ENCODE measurements around the gene RBM20. TPM values are rescaled to one million over a fixed set of nuclear protein-coding genes. Genes with fewer than 3 reads are reported as not detected.
A peak's percentile ranks its signal among the peaks of the same experiment; 100 is the strongest.
"Not testable (repeated sequence)": the region's sequence is repeated elsewhere in the genome, so short reads cannot be mapped to it uniquely, and the experiment has no call there.

Gene RBM20
- total RNA-seq, 2 experiments from 2014 or later = 0.06 to 0.17 TPM

DNA sequence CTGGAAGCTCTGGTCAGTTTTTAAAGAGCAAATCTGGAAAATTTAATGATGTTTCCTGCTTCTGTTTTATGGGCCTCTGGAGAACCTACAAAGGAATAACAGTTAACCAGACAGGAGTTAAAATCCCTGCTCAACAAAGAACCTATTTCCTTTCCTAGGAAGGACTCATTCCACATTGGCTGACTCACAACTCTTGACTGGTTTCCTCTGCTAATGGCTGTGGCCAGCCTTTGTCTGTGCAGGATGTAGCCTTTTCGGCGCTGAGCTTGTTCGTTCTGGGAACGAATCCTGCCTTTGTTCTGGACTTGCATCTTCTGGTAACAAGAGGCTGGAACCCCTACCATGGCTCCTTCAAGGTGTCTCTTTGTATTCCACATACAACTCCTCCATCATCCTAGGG, 114.8 kb downstream of the RBM20 start:
- H3K27ac Mint-ChIP-seq = no peak overlapping the region
- no peak for DNase-seq
- no peak for ATAC-seq (ENCODE audit: low read depth)
- H3K36me3 Mint-ChIP-seq = peaks cover 7% of the 10 kb centered on the region
- POLR2A ChIA-PET = interaction anchor here (1.0 kb wide), 1 partner anchor 21 kb away, joined by 4 read pairs; no protein-coding TSS in a partner anchor
- H3K4me1 Mint-ChIP-seq = peaks cover 7% of the 10 kb centered on the region
- peaks cover 5% of the 10 kb centered on the region for H3K9me3 Mint-ChIP-seq
- no peaks in the 10 kb centered on the region for H3K27me3 Mint-ChIP-seq
- H3K4me3 Mint-ChIP-seq = no peak overlapping the region

- POLR2A ChIA-PET = no interaction called here
- H3K36me3 Mint-ChIP-seq = peaks cover 2% of the 10 kb centered on the region
- no peak overlapping the region for H3K4me3 Mint-ChIP-seq
- H3K27me3 Mint-ChIP-seq = no peaks in the 10 kb centered on the region
- H3K27ac Mint-ChIP-seq = no peak overlapping the region
- no peak for DNase-seq
- peaks cover 2% of the 10 kb centered on the region for H3K9me3 Mint-ChIP-seq
- peaks cover 7% of the 10 kb centered on the region for H3K4me1 Mint-ChIP-seq
- no peak for ATAC-seq (ENCODE audit: low read depth)
Observed at GRCh38 chr10:110759523-110759922, 115.4 kb downstream of the RBM20 start.

DNA sequence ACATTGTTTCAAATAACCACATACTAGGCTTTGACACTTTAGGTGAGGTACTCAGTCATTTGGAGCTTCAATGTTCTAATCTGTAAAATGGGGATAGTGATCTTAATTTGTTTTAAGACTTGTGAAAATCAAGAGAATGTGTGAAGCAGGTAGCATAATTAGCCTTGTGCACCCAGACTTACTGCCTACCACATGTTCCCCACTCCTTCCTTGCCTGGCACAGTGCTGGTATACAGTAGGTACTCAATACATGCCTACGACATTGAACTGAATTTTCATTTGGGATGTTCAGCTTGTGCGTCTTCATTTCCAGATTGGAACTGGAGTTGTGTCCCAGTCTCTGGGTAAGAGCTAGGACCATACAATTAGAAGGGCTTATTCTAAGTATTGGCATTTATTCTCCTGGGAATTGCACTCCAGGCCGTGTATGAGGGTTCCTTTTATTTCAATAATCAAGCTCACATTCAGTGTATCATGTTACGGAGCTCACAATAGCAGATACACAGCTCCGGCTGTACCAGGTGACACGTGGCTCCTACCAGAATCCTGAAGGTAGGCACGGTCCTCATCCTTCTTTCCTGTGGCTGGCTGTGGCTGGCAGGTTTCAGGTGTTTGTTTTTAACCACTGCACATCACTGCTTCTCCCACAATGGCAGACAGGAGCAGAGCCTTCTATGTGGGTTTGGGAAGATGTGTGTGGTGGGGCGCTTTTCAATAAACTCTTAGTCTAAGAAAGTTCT, 118.1 kb downstream of the RBM20 start:
- DNase-seq (no peak), ATAC-seq (ENCODE audit: low read depth) (no peak)
- H3K27ac Mint-ChIP-seq = no peak overlapping the region
- H3K27me3 Mint-ChIP-seq = no peaks in the 10 kb centered on the region
- no peak overlapping the region for H3K4me3 Mint-ChIP-seq
- no peaks in the 10 kb centered on the region for H3K9me3 Mint-ChIP-seq
- no peaks in the 10 kb centered on the region for H3K36me3 Mint-ChIP-seq
- POLR2A ChIA-PET = no interaction called here
- H3K4me1 Mint-ChIP-seq = peaks cover 4% of the 10 kb centered on the region

GRCh38 chr10:110762849-110763211, 118.7 kb downstream of the RBM20 start:
- no peak for DNase-seq

DNA sequence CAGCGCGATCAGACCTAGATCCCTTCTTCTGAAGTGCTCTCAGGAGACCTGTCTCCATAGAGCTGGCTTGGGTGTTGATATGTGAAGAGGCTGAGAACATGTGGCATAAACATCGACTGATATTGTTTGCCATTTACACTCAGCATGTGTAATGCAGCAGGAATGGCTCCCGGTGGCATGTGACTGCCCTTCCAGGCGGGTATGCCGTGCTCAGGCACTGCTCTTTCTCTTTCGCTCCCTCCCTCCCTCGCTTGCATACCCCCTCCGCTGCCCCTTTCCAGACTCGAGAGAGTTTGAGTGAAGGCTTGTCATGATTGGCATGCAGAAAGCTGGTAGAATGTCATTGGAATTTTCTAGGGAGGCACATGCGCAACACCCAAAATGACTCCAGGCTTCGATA, 120.2 kb downstream of the RBM20 start:
- H3K36me3 Mint-ChIP-seq = no peaks in the 10 kb centered on the region
- no peaks in the 10 kb centered on the region for H3K9me3 Mint-ChIP-seq
- no peak overlapping the region for H3K27ac Mint-ChIP-seq
- peaks cover 4% of the 10 kb centered on the region for H3K4me1 Mint-ChIP-seq
- no peaks in the 10 kb centered on the region for H3K27me3 Mint-ChIP-seq
- POLR2A ChIA-PET = no interaction called here
- no peak for ATAC-seq (ENCODE audit: low read depth)
- H3K4me3 Mint-ChIP-seq = no peak overlapping the region
- DNase-seq = no peak

More at GRCh38 chr10:110762849-110763211, 118.7 kb downstream of the RBM20 start:
- peaks cover 4% of the 10 kb centered on the region for H3K4me1 Mint-ChIP-seq
- H3K36me3 Mint-ChIP-seq = no peaks in the 10 kb centered on the region
- H3K4me3 Mint-ChIP-seq = no peak overlapping the region
- no peaks in the 10 kb centered on the region for H3K9me3 Mint-ChIP-seq
- POLR2A ChIA-PET = no interaction called here
- no peaks in the 10 kb centered on the region for H3K27me3 Mint-ChIP-seq
- no peak for ATAC-seq (ENCODE audit: low read depth)
- no peak overlapping the region for H3K27ac Mint-ChIP-seq

GRCh38 chr10:110764793-110765512, 120.8 kb downstream of the RBM20 start:
- ATAC-seq (ENCODE audit: low read depth) (no peak), DNase-seq (no peak)
- Mint-ChIP-seq H3K27me3 (no peaks in the 10 kb centered on the region), H3K36me3 (no peaks in the 10 kb centered on the region), H3K4me1 (peaks cover 4% of the 10 kb centered on the region), H3K4me3 (no peak overlapping the region), H3K27ac (no peak overlapping the region), H3K9me3 (no peaks in the 10 kb centered on the region)
- POLR2A ChIA-PET = no interaction called here

GRCh38 chr10:110765513-110766319, 121.6 kb downstream of the RBM20 start:
- ATAC-seq (ENCODE audit: low read depth) (no peak), DNase-seq (no peak)
- POLR2A ChIA-PET = no interaction called here
- no peaks in the 10 kb centered on the region for H3K36me3 Mint-ChIP-seq
- H3K27me3 Mint-ChIP-seq = no peaks in the 10 kb centered on the region
- H3K4me1 Mint-ChIP-seq = peaks cover 4% of the 10 kb centered on the region
- no peak overlapping the region for H3K4me3 Mint-ChIP-seq
- no peaks in the 10 kb centered on the region for H3K9me3 Mint-ChIP-seq
- no peak overlapping the region for H3K27ac Mint-ChIP-seq

DNA sequence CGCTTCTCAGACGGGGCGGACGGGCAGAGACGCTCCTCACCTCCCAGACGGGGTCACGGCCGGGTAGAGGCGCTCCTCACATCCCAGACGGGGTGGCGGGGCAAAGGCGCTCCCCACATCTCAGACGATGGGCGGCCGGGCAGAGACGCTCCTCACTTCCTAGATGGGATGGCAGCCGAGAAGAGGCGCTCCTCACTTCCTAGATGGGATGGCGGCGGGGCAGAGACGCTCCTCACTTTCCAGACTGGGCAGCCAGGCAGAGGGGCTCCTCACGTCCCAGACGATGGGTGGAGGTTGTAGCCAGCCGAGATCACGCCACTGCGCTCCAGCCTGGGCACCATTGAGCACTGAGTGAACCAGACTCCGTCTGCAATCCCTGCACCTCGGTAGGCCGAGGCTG, 123.5 kb downstream of the RBM20 start:
- H3K27ac Mint-ChIP-seq; H3K36me3 Mint-ChIP-seq; ATAC-seq (ENCODE audit: low read depth); H3K4me3 Mint-ChIP-seq; H3K9me3 Mint-ChIP-seq; H3K27me3 Mint-ChIP-seq; DNase-seq; POLR2A ChIA-PET; H3K4me1 Mint-ChIP-seq: not testable (repeated sequence)

GRCh38 chr10:110770243-110770642, 126.1 kb downstream of the RBM20 start:
- Mint-ChIP-seq H3K4me1 (peaks cover 13% of the 10 kb centered on the region), H3K4me3 (no peak overlapping the region), H3K27ac (no peak overlapping the region), H3K36me3 (no peaks in the 10 kb centered on the region), H3K27me3 (no peaks in the 10 kb centered on the region), H3K9me3 (no peaks in the 10 kb centered on the region)
- no peak for ATAC-seq (ENCODE audit: low read depth)
- no peak for DNase-seq
- POLR2A ChIA-PET = no interaction called here

DNA sequence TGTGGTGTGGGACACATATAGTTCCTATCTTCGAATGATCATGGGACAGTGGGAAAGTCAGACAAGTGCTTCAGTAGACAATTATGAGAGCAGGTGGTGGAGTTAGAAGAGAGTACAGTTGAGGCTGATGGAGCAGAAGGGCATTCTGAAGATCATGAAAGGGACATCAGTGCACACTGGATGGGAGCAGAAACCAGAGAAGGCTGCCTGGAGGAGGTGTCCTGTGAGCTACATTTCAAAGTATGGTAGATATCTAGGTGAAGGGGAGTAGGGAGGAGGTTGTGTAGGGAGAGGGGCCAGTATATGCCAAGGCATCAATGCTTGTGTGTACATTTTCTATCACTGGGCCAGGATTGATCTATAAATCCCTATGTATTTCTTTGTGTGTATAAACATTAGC, 127.3 kb downstream of the RBM20 start:
- no peak overlapping the region for H3K27ac Mint-ChIP-seq
- H3K4me3 Mint-ChIP-seq = no peak overlapping the region
- peaks cover 13% of the 10 kb centered on the region for H3K4me1 Mint-ChIP-seq
- no peaks in the 10 kb centered on the region for H3K27me3 Mint-ChIP-seq
- H3K9me3 Mint-ChIP-seq = peaks cover 2% of the 10 kb centered on the region
- no peaks in the 10 kb centered on the region for H3K36me3 Mint-ChIP-seq
- ATAC-seq (ENCODE audit: low read depth) = no peak
- POLR2A ChIA-PET = no interaction called here
- DNase-seq = no peak

- ATAC-seq (ENCODE audit: low read depth) = no peak
- peaks cover 2% of the 10 kb centered on the region for H3K9me3 Mint-ChIP-seq
- H3K4me1 Mint-ChIP-seq = peaks cover 14% of the 10 kb centered on the region
- DNase-seq = no peak
- H3K27ac Mint-ChIP-seq = no peak overlapping the region
- H3K36me3 Mint-ChIP-seq = no peaks in the 10 kb centered on the region
- POLR2A ChIA-PET = no interaction called here
- no peaks in the 10 kb centered on the region for H3K27me3 Mint-ChIP-seq
- no peak overlapping the region for H3K4me3 Mint-ChIP-seq
Observed at GRCh38 chr10:110771991-110772390, 127.9 kb downstream of the RBM20 start.

- no peaks in the 10 kb centered on the region for H3K27me3 Mint-ChIP-seq
- H3K27ac Mint-ChIP-seq = no peak overlapping the region
- no peaks in the 10 kb centered on the region for H3K36me3 Mint-ChIP-seq
- peaks cover 2% of the 10 kb centered on the region for H3K9me3 Mint-ChIP-seq
- H3K4me1 Mint-ChIP-seq = peaks cover 16% of the 10 kb centered on the region
- no peak overlapping the region for H3K4me3 Mint-ChIP-seq
- ATAC-seq (ENCODE audit: low read depth) (no peak), DNase-seq (no peak)
- POLR2A ChIA-PET = no interaction called here
Observed at GRCh38 chr10:110772454-110773025, 128.4 kb downstream of the RBM20 start.

GRCh38 chr10:110773693-110774068, 129.5 kb downstream of the RBM20 start:
- Mint-ChIP-seq H3K27ac (peak overlapping the region; percentile 23), H3K9me3 (peaks cover 2% of the 10 kb centered on the region), H3K27me3 (no peaks in the 10 kb centered on the region), H3K36me3 (no peaks in the 10 kb centered on the region), H3K4me1 (peaks cover 16% of the 10 kb centered on the region), H3K4me3 (no peak overlapping the region)
- DNase-seq (no peak), ATAC-seq (ENCODE audit: low read depth) (no peak)
- POLR2A ChIA-PET = interaction anchor here (0.9 to 1.5 kb wide), 3 partner anchors 23 to 98 kb away, joined by 3 to 5 read pairs (median 3); partner anchors contain the start of gene PDCD4
